ENCODE measurements around the gene SMOC2. TPM values are rescaled to one million over a fixed set of nuclear protein-coding genes. Genes with fewer than 3 reads are reported as not detected.
A peak's percentile ranks its signal among the peaks of the same experiment; 100 is the strongest.

The SMOC2 gene
- total RNA-seq, 4 donors from 2014 or later, result 74.7 to 139 (median 118) TPM

DNA sequence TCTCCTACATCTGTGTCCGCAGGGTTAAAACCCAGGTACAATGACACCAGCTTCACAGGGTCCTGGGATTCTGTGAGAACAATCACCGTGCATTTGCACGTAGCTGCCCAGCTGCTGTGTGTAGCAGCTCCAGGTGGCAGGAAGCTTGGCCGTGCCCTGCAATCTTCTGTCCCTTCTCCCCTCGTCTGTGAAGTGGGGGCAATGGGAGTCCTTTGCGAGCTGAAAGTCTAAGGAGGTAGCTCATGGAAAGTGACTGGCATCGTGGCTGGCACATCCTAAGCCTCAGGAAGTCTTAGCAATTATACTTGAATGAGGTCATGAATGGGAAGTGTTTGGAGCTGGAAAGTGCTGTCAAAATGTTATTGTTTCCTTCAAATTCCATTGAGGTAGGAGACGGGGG, 137.1 kb downstream of the SMOC2 start:
- Histone ChIP-seq H3K27me3 (no peaks in the 10 kb centered on the region), H3K9me3 (no peaks in the 10 kb centered on the region), H3K36me3 (no peaks in the 10 kb centered on the region), H3K27ac (no peak overlapping the region), H3K4me1 (peaks cover 0 to 44% (median 0%) of the 10 kb centered on the region in 4 donors), H3K4me3 (no peak overlapping the region)
- WGBS, 2 donors, result 55 to 60% methylated on average over 8 of the region's 8 CpGs
- TF ChIP-seq POLR2A (IDR thresholded peaks at IDR 0.05), result no peak
- TF ChIP-seq EP300 (IDR thresholded peaks at IDR 0.05), result no peak
- TF ChIP-seq, protein P1, sequence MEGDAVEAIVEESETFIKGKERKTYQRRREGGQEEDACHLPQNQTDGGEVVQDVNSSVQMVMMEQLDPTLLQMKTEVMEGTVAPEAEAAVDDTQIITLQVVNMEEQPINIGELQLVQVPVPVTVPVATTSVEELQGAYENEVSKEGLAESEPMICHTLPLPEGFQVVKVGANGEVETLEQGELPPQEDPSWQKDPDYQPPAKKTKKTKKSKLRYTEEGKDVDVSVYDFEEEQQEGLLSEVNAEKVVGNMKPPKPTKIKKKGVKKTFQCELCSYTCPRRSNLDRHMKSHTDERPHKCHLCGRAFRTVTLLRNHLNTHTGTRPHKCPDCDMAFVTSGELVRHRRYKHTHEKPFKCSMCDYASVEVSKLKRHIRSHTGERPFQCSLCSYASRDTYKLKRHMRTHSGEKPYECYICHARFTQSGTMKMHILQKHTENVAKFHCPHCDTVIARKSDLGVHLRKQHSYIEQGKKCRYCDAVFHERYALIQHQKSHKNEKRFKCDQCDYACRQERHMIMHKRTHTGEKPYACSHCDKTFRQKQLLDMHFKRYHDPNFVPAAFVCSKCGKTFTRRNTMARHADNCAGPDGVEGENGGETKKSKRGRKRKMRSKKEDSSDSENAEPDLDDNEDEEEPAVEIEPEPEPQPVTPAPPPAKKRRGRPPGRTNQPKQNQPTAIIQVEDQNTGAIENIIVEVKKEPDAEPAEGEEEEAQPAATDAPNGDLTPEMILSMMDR (IDR thresholded peaks at IDR 0.05), result no peak
- DNase-seq (ENCODE audit: low spot score in 2 of 2), result no peak

DNA sequence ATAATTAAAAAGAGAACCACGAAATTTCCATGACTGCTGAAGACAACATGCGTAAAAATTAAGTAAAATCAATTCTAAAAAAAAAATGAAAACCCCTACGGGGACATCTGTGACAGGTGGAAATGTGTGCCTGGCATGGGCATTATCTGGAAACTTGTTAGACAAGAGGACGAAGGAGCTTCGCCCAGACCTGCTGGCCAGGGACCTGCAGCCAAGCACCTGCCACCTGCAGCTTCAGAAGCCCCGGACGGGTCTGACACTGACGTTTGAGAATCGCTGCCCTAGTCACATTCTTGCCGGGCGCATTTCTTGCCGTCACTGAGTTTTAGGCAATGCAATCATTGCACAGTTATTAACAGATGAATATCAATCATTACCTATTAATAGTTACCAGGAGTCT, 140.3 kb downstream of the SMOC2 start:
- no peak for DNase-seq (ENCODE audit: low spot score in 2 of 2)
- Histone ChIP-seq H3K4me1 (peaks cover 0 to 33% (median 0%) of the 10 kb centered on the region in 4 donors), H3K36me3 (no peaks in the 10 kb centered on the region), H3K4me3 (no peak overlapping the region), H3K27me3 (no peaks in the 10 kb centered on the region), H3K9me3 (no peaks in the 10 kb centered on the region), H3K27ac (no peak overlapping the region)
- WGBS, 2 donors, result 91 to 92% methylated on average over 12 of the region's 12 CpGs
- TF ChIP-seq EP300 (IDR thresholded peaks at IDR 0.05) (no peak), POLR2A (IDR thresholded peaks at IDR 0.05) (no peak)
- TF ChIP-seq, protein P1 (IDR thresholded peaks at IDR 0.05), result no peak

DNA sequence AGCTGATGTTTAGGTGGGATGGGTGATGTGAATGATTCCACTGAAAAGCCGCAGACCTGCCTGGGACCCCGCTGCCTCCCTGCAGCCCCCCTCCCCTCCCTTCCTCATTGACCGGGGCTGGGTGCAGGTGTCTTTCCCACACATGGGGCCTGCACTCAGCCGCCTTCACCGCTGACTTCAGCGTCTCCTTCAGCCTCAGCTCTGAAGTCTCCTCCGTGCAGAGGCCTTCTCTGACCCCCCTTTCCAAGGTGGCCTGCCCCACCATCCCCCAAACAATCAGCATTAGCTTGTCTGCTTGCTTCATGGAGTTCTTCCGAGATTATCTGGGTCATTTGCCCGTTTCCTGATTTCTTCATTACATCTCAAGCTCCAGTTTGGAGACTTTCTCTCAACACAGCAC, 140.7 kb downstream of the SMOC2 start:
- 85 to 86% methylated on average over 9 of the region's 9 CpGs for WGBS, 2 donors
- no peak for TF ChIP-seq EP300 (IDR thresholded peaks at IDR 0.05)
- TF ChIP-seq, protein P1 (IDR thresholded peaks at IDR 0.05), result no peak
- no peak for DNase-seq (ENCODE audit: low spot score in 2 of 2)
- Histone ChIP-seq H3K27ac (no peak overlapping the region), H3K4me1 (peaks cover 0 to 33% (median 0%) of the 10 kb centered on the region in 4 donors), H3K9me3 (no peaks in the 10 kb centered on the region), H3K27me3 (no peaks in the 10 kb centered on the region), H3K36me3 (no peaks in the 10 kb centered on the region), H3K4me3 (no peak overlapping the region)

DNA sequence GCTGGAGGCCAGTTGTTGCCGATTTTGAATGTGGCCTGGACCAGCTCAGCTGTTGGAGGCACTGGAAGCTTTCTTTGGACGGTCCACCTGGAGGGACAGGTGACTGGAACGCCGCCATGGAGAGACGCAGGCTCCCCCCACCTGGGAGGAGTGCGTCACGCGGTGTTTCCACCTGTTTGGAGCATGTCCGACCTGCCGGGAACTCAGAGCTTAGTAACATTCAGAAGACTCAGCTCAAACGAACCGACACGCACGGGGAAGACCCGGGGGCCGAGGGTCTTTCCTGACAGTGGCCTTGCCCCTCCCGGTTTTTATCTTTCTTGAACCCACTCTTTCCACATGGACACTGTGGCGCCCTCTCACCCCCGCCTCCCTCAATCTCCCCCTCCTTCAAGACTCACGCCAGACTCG, 141.6 kb downstream of the SMOC2 start:
- no peak for TF ChIP-seq EP300 (IDR thresholded peaks at IDR 0.05)
- Histone ChIP-seq H3K27ac (no peak overlapping the region), H3K27me3 (no peaks in the 10 kb centered on the region), H3K4me1 (peaks cover 0 to 32% (median 0%) of the 10 kb centered on the region in 4 donors), H3K36me3 (no peaks in the 10 kb centered on the region), H3K9me3 (no peaks in the 10 kb centered on the region), H3K4me3 (no peak overlapping the region)
- 92% methylated on average over 21 of the region's 21 CpGs for WGBS, 2 donors
- no peak for DNase-seq (ENCODE audit: low spot score in 2 of 2)

DNA sequence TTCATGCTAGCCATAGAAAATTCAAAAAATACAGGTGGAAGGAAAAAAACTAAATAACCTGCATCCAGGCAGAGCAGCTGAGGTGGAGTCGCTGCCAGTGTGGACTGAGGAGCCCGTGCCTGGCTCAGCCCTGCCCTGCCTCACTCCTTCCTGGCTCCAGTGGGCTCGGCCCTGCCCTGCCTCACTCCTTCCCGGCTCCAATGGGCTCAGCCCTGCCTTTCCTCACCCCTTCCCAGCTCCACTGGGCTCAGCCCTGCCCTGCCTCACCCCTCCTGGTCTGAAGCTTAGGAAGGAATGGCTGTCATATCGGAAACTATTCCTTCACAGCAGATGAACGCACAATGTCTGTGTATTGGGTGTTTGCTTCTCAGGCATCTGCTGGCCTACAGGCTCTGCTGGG, 142.1 kb downstream of the SMOC2 start:
- Histone ChIP-seq H3K27me3 (no peaks in the 10 kb centered on the region), H3K36me3 (no peaks in the 10 kb centered on the region), H3K27ac (no peak overlapping the region), H3K4me1 (peaks cover 0 to 26% (median 0%) of the 10 kb centered on the region in 4 donors), H3K9me3 (no peaks in the 10 kb centered on the region), H3K4me3 (no peak overlapping the region)
- WGBS, 2 donors, result 66 to 84% methylated on average over 6 of the region's 6 CpGs
- TF ChIP-seq, protein P1 (IDR thresholded peaks at IDR 0.05), result no peak
- TF ChIP-seq EP300 (IDR thresholded peaks at IDR 0.05), result no peak
- TF ChIP-seq POLR2A (IDR thresholded peaks at IDR 0.05), result no peak
- no peak for DNase-seq (ENCODE audit: low spot score in 2 of 2)

DNA sequence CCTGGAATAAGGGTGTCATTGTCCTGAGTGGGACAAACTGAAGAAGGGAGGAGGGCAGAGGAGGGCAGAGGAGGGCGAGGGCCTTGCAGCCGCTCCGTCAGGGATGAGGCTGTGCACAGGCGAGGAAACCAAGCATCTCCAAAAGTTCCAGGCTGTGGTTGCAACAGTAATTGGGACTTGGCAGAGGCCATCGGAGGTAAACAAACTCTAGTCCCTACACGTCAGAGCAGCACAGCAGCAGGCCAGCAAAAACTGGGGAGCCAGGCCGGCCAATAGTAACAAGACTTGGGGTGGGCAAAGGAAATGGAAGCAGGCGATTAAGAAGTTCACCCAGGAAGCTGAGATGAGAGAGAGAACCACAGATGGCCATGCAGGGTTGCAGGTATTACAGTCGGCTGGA, 142.8 kb downstream of the SMOC2 start:
- H3K27me3 ChIP-seq, result no peaks in the 10 kb centered on the region
- TF ChIP-seq EP300 (IDR thresholded peaks at IDR 0.05), result no peak
- TF ChIP-seq, protein P1 (IDR thresholded peaks at IDR 0.05), result no peak
- no peak for TF ChIP-seq POLR2A (IDR thresholded peaks at IDR 0.05)
- H3K4me1 ChIP-seq, result peaks cover 0 to 19% (median 0%) of the 10 kb centered on the region in 4 donors
- H3K36me3 ChIP-seq, result no peaks in the 10 kb centered on the region
- no peak for DNase-seq (ENCODE audit: low spot score in 2 of 2)
- no peak overlapping the region for H3K4me3 ChIP-seq
- no peaks in the 10 kb centered on the region for H3K9me3 ChIP-seq
- H3K27ac ChIP-seq, result peak overlapping the region in 1 of 4 donors; percentile 37
- WGBS, 2 donors, result 64 to 74% methylated on average over 9 of the region's 9 CpGs

All from tibial nerve (tissue), 4 donors.